ENCODE data around the gene DCN.

Gene DCN

GRCh38 chr12:91188778-91189177, 6.2 kb upstream of the DCN start:
- Histone ChIP-seq H2AFZ (ENCODE audit: low read length) (no peak overlapping the region), H3K4me3 (ENCODE audit: low read length, poor library complexity, severe bottlenecking) (no peak overlapping the region), H3K27me3 (ENCODE audit: insufficient read depth, low read length, poor library complexity, severe bottlenecking) (no peaks in the 10 kb centered on the region)

GRCh38 chr12:91186156-91186555, 3.5 kb upstream of the DCN start:
- no peak overlapping the region for H2AFZ ChIP-seq (ENCODE audit: low read length)
- H3F3A ChIP-seq (ENCODE audit: low read depth), result no peaks in the 10 kb centered on the region
- H3K9me2 ChIP-seq (replicated peaks; ENCODE audit: low read depth, low read length), result no peaks in the 10 kb centered on the region
- no peaks in the 10 kb centered on the region for H3K79me2 ChIP-seq (ENCODE audit: insufficient read depth, low read length)
- no peak overlapping the region for H3K4me2 ChIP-seq (ENCODE audit: low read depth, low read length, poor library complexity, severe bottlenecking)
- H3K27me3 ChIP-seq (ENCODE audit: insufficient read depth, low read length, poor library complexity, severe bottlenecking), result no peaks in the 10 kb centered on the region
- H3K9me3 ChIP-seq (ENCODE audit: insufficient read depth, low read depth, low read length), result no peaks in the 10 kb centered on the region
- H3K9ac ChIP-seq (ENCODE audit: low read depth, low read length, poor library complexity, severe bottlenecking), result no peak overlapping the region
- H4K20me1 ChIP-seq (ENCODE audit: insufficient read depth, low read length, poor library complexity, severe bottlenecking), result no peaks in the 10 kb centered on the region
- no peaks in the 10 kb centered on the region for H3K4me1 ChIP-seq (ENCODE audit: insufficient read depth, low read length, poor library complexity, severe bottlenecking)
- H3K36me3 ChIP-seq (ENCODE audit: insufficient read depth, low read length), result no peaks in the 10 kb centered on the region
- TF ChIP-seq CTCF (conservative IDR thresholded peaks at IDR 0.05; ENCODE audit: low read length), result no peak
- TF ChIP-seq EZH2phosphoT487 (IDR thresholded peaks at IDR 0.05; ENCODE audit: borderline replicate concordance), result no peak
- no peak overlapping the region for H3K4me3 ChIP-seq (ENCODE audit: low read length, poor library complexity, severe bottlenecking)

More at GRCh38 chr12:91188778-91189177, 6.2 kb upstream of the DCN start:
- no peaks in the 10 kb centered on the region for H4K20me1 ChIP-seq (ENCODE audit: insufficient read depth, low read length, poor library complexity, severe bottlenecking)
- TF ChIP-seq CTCF (conservative IDR thresholded peaks at IDR 0.05; ENCODE audit: low read length), result no peak
- TF ChIP-seq EZH2phosphoT487 (IDR thresholded peaks at IDR 0.05; ENCODE audit: borderline replicate concordance), result no peak
- no peak overlapping the region for H3K4me2 ChIP-seq (ENCODE audit: low read depth, low read length, poor library complexity, severe bottlenecking)
- no peaks in the 10 kb centered on the region for H3K36me3 ChIP-seq (ENCODE audit: insufficient read depth, low read length)
- no peaks in the 10 kb centered on the region for H3K9me2 ChIP-seq (replicated peaks; ENCODE audit: low read depth, low read length)
- no peaks in the 10 kb centered on the region for H3K4me1 ChIP-seq (ENCODE audit: insufficient read depth, low read length, poor library complexity, severe bottlenecking)
- H3K9me3 ChIP-seq (ENCODE audit: insufficient read depth, low read depth, low read length), result no peaks in the 10 kb centered on the region
- H3K9ac ChIP-seq (ENCODE audit: low read depth, low read length, poor library complexity, severe bottlenecking), result no peak overlapping the region
- no peaks in the 10 kb centered on the region for H3F3A ChIP-seq (ENCODE audit: low read depth)
- no peaks in the 10 kb centered on the region for H3K79me2 ChIP-seq (ENCODE audit: insufficient read depth, low read length)

GRCh38 chr12:91185421-91185820, 2.8 kb upstream of the DCN start:
- TF ChIP-seq CTCF (conservative IDR thresholded peaks at IDR 0.05; ENCODE audit: low read length) (no peak), EZH2phosphoT487 (IDR thresholded peaks at IDR 0.05; ENCODE audit: borderline replicate concordance) (no peak)
- Histone ChIP-seq H3K4me3 (ENCODE audit: low read length, poor library complexity, severe bottlenecking) (no peak overlapping the region), H3K9me2 (replicated peaks; ENCODE audit: low read depth, low read length) (no peaks in the 10 kb centered on the region), H4K20me1 (ENCODE audit: insufficient read depth, low read length, poor library complexity, severe bottlenecking) (no peaks in the 10 kb centered on the region), H3K79me2 (ENCODE audit: insufficient read depth, low read length) (no peaks in the 10 kb centered on the region), H2AFZ (ENCODE audit: low read length) (no peak overlapping the region), H3K4me1 (ENCODE audit: insufficient read depth, low read length, poor library complexity, severe bottlenecking) (no peaks in the 10 kb centered on the region), H3K27me3 (ENCODE audit: insufficient read depth, low read length, poor library complexity, severe bottlenecking) (no peaks in the 10 kb centered on the region), H3F3A (ENCODE audit: low read depth) (no peaks in the 10 kb centered on the region), H3K9ac (ENCODE audit: low read depth, low read length, poor library complexity, severe bottlenecking) (no peak overlapping the region), H3K9me3 (ENCODE audit: insufficient read depth, low read depth, low read length) (no peaks in the 10 kb centered on the region), H3K36me3 (ENCODE audit: insufficient read depth, low read length) (no peaks in the 10 kb centered on the region), H3K4me2 (ENCODE audit: low read depth, low read length, poor library complexity, severe bottlenecking) (no peak overlapping the region)

Data from Loucy (cell line).